HCT116 (cell line): ENCODE measurements around the gene SLC6A17. TPM values are rescaled to one million over a fixed set of nuclear protein-coding genes. Genes with fewer than 3 reads are reported as not detected.

Experiments
- ATAC-seq: fragments of 200-7000 bp; cut with Tn5 transposase; 2 replicates; pipeline ENCODE4 v1.9.1; 2020; ENCODE audit warnings: mild to moderate bottlenecking, moderate library complexity
- BruUV-seq: library from RNA; stranded (reverse); fragments of 400-500 nt; replicated peaks from 2 replicates; lab custom pipeline; 2021; lab: Mats Ljungman, UMichigan
- CTCF ChIA-PET: fragments of 300-600 bp; sonication (Branson Sonifier 250); formaldehyde crosslinking; loops from one replicate; lab custom pipeline; 2021; ENCODE audit warnings: antibody characterized with exemption; lab: Charles Lee
- POLR2A ChIA-PET: fragments of 300-600, 350-600 bp; sonication (Branson Sonifier 250); formaldehyde crosslinking; loops from one replicate; lab custom pipeline; 2021; ENCODE audit warnings: antibody characterized with exemption; lab: Charles Lee
- RAD21 ChIA-PET, 2 experiments: fragments of 300-600 bp; sonication (Branson Sonifier 250); formaldehyde crosslinking; loops; one replicate each; lab custom pipeline; 2023; ENCODE audit warnings: low total read pairs in 2 of 2; ENCODE audit not compliant: uncharacterized antibody in 2 of 2, unreplicated experiment in 2 of 2, low non-redundant PET in 1 of 2; lab: Charles Lee
- DNase-seq: peaks from one replicate; pipeline ENCODE4 v3.0.0-alpha.2; 2010; ENCODE audit warnings: low read depth, low spot score
- H2AFZ ChIP-seq: fragments of 200-600 bp; shearing (Covaris generic), sonication (generic); 2 replicates; pipeline ENCODE4 v1.6.1; 2017; ENCODE audit warnings: low read depth, mixed run types, mixed read lengths, antibody characterized with exemption, low read length; ENCODE audit not compliant: poor library complexity, severe bottlenecking
- H3K27ac ChIP-seq: 2 replicates; pipeline ENCODE4 v1.5.1; 2012; ENCODE audit warnings: low read depth, low read length
- H3K27me3 ChIP-seq: fragments of 200-600 bp; sonication (generic); 2 replicates; pipeline ENCODE4 v1.6.1; 2016; ENCODE audit warnings: mixed run types, low read length, mixed read lengths; ENCODE audit not compliant: insufficient read depth
- H3K36me3 ChIP-seq, 2 experiments: fragments of 200-500 bp in 1 of 2; fragments of 200-600 bp in 1 of 2; sonication (Bioruptor generic) in 1 of 2; sonication (generic) in 1 of 2; 2 replicates each; pipeline versions ENCODE4 v1.5.1 to v1.6.1; 2014 to 2016; ENCODE audit warnings: low read length in 2 of 2, inconsistent platforms in 1 of 2, mixed read lengths in 1 of 2, mixed run types in 1 of 2; ENCODE audit not compliant: insufficient read depth in 2 of 2, control insufficient read depth in 1 of 2
- H3K4me1 ChIP-seq, 2 experiments: fragments of 200-600 bp in 1 of 2; sonication (generic) in 1 of 2; 2 replicates each; pipeline versions ENCODE4 v1.5.1 to v1.6.1; 2012 to 2017; ENCODE audit warnings: low read length in 2 of 2, inconsistent platforms in 1 of 2, mild to moderate bottlenecking in 1 of 2, mixed read lengths in 1 of 2, mixed run types in 1 of 2, moderate library complexity in 1 of 2; ENCODE audit not compliant: insufficient read depth in 2 of 2, control insufficient read depth in 1 of 2
- H3K4me2 ChIP-seq: fragments of 200-600 bp; sonication (generic); 2 replicates; pipeline ENCODE4 v1.6.1; 2017; ENCODE audit warnings: mixed run types, low read length, mixed read lengths
- H3K4me3 ChIP-seq, 2 experiments: fragments of 200-600 bp in 1 of 2; sonication (generic) in 1 of 2; replicated peaks in 1 of 2; 2 replicates each; pipeline ENCODE4 v1.5.1; 2011 to 2016; ENCODE audit warnings: low read length in 2 of 2, control low read depth in 1 of 2, low read depth in 1 of 2, mild to moderate bottlenecking in 1 of 2, mixed read lengths in 1 of 2, mixed run types in 1 of 2
- H3K79me2 ChIP-seq: fragments of 200-600 bp; sonication (generic); 2 replicates; pipeline ENCODE4 v1.6.1; 2017; ENCODE audit warnings: mild to moderate bottlenecking, mixed run types, low read length, moderate library complexity, mixed read lengths; ENCODE audit not compliant: insufficient read depth
- H3K9ac ChIP-seq: fragments of 200-600 bp; sonication (generic); 2 replicates; pipeline ENCODE4 v1.6.1; 2016; ENCODE audit warnings: low read length, mixed read lengths
- H3K9me2 ChIP-seq: fragments of 200-600 bp; sonication (generic), shearing (Covaris generic); 2 replicates; pipeline ENCODE4 v1.6.1; 2017; ENCODE audit warnings: mixed run types, mild to moderate bottlenecking, moderate library complexity; ENCODE audit not compliant: insufficient read depth
- H3K9me3 ChIP-seq, 2 experiments: fragments of 200-500 bp in 1 of 2; fragments of 200-600 bp in 1 of 2; sonication (Bioruptor generic) in 1 of 2; sonication (generic) in 1 of 2; 2 replicates each; pipeline ENCODE4 v1.6.1; 2014 to 2017; ENCODE audit warnings: low read length in 2 of 2, mixed read lengths in 2 of 2, inconsistent platforms in 1 of 2, low read depth in 1 of 2, mild to moderate bottlenecking in 1 of 2, mixed run types in 1 of 2, moderate library complexity in 1 of 2; ENCODE audit not compliant: control insufficient read depth in 1 of 2, insufficient read depth in 1 of 2
- H4K20me1 ChIP-seq: fragments of 200-600 bp; sonication (generic), shearing (Covaris generic); 2 replicates; pipeline ENCODE4 v1.6.1; 2017; ENCODE audit warnings: mixed run types, mild to moderate bottlenecking, moderate library complexity; ENCODE audit not compliant: insufficient read depth
- CBX3 ChIP-seq: IDR thresholded peaks from 2 replicates; pipeline ENCODE4 v1.6.1; 2012; ENCODE audit warnings: low read depth
- CEBPB ChIP-seq: IDR thresholded peaks from 2 replicates; pipeline ENCODE4 v1.6.1; 2012; ENCODE audit warnings: low read depth
- CTCF ChIP-seq, 3 experiments: fragments of 200-600 bp in 1 of 3; sonication (generic) in 1 of 3; IDR thresholded peaks in 2 of 3; conservative IDR thresholded peaks in 1 of 3; 2 replicates each; pipeline ENCODE4 v1.5.1; 2012 to 2017; ENCODE audit warnings: low read depth in 2 of 3, low read length in 2 of 3, antibody characterized with exemption in 1 of 3, borderline replicate concordance in 1 of 3, control low read depth in 1 of 3, mild to moderate bottlenecking in 1 of 3, mixed read lengths in 1 of 3, mixed run types in 1 of 3, moderate library complexity in 1 of 3; ENCODE audit not compliant: insufficient read depth in 1 of 3
- ELF1 ChIP-seq: IDR thresholded peaks from 2 replicates; pipeline ENCODE4 v1.6.1; 2012; ENCODE audit warnings: low read depth, borderline replicate concordance
- FOSL1 ChIP-seq: IDR thresholded peaks from 2 replicates; pipeline ENCODE4 v1.6.1; 2012; ENCODE audit warnings: low read depth
- JUND ChIP-seq: IDR thresholded peaks from 2 replicates; pipeline ENCODE4 v1.6.1; 2012
- RAD21 ChIP-seq: IDR thresholded peaks from 2 replicates; pipeline ENCODE4 v1.6.1; 2012; ENCODE audit warnings: low read depth, mild to moderate bottlenecking
- SIN3A ChIP-seq: IDR thresholded peaks from 2 replicates; pipeline ENCODE4 v1.6.1; 2012; ENCODE audit warnings: low read depth
- SP1 ChIP-seq: IDR thresholded peaks from 2 replicates; pipeline ENCODE4 v1.6.1; 2012; ENCODE audit warnings: low read depth
- SRF ChIP-seq: IDR thresholded peaks from 2 replicates; pipeline ENCODE4 v1.6.1; 2012; ENCODE audit warnings: low read depth
- TCF7L2 ChIP-seq: IDR thresholded peaks from 2 replicates; pipeline ENCODE4 v1.7.0; 2011; ENCODE audit warnings: borderline replicate concordance, inconsistent platforms; ENCODE audit not compliant: insufficient read depth, insufficient read length; ENCODE audit errors: extremely low read depth
- YY1 ChIP-seq: IDR thresholded peaks from 2 replicates; pipeline ENCODE4 v1.6.1; 2011; ENCODE audit warnings: low read length, low read depth, moderate library complexity, mild to moderate bottlenecking; ENCODE audit not compliant: insufficient replicate concordance; ENCODE audit errors: extremely low read depth
- ZFX ChIP-seq: fragments of 450-650 bp; IDR thresholded peaks from 2 replicates; pipeline ENCODE4 v1.6.1; 2017
- ZNF274 ChIP-seq: fragments of 200-500 bp; sonication (Bioruptor generic); IDR thresholded peaks from 2 replicates; pipeline ENCODE4 v1.6.1; 2014; ENCODE audit warnings: mild to moderate bottlenecking, low read depth, low read length, inconsistent platforms
- intact Hi-C: fragments of 100-400 bp; cut with micrococcal nuclease; formaldehyde crosslinking; loops from 2 replicates; pipeline ENCODE4 v1.10.0; 2022
- total RNA-seq: library from RNA; stranded (reverse); gene quantifications from one replicate; pipeline ENCODE4 v1.2.1, GENCODE V29; 2021; ENCODE audit not compliant: unreplicated experiment
- TF ChIP-seq, protein P1 (sequence below): IDR thresholded peaks from 2 replicates; pipeline ENCODE4 v1.6.1; 2011; ENCODE audit warnings: mild to moderate bottlenecking, low read length, moderate library complexity; ENCODE audit not compliant: insufficient replicate concordance; ENCODE audit errors: extremely low read depth

Gene SLC6A17
- total RNA-seq, 1 experiment from 2014 or later = 10.5 TPM

- H3K27ac ChIP-seq = no peak overlapping the region
- H3K27me3 ChIP-seq = no peaks in the 10 kb centered on the region
- TF ChIP-seq YY1 (no peak), SIN3A (no peak), ZFX (no peak), JUND (no peak), CBX3 (no peak), SRF (no peak), RAD21 (no peak), FOSL1 (no peak), CTCF (IDR thresholded peaks at IDR 0.05 in 2 of 3, conservative IDR thresholded peaks at IDR 0.05 in 1 of 3; ENCODE audit: borderline replicate concordance in 1 of 3, insufficient read depth in 1 of 3, low read depth in 2 of 3, low read length in 2 of 3) (no peak), ELF1 (no peak), ZNF274 (no peak), TCF7L2 (no peak), CEBPB (no peak), SP1 (no peak)
- TF ChIP-seq, protein P1, sequence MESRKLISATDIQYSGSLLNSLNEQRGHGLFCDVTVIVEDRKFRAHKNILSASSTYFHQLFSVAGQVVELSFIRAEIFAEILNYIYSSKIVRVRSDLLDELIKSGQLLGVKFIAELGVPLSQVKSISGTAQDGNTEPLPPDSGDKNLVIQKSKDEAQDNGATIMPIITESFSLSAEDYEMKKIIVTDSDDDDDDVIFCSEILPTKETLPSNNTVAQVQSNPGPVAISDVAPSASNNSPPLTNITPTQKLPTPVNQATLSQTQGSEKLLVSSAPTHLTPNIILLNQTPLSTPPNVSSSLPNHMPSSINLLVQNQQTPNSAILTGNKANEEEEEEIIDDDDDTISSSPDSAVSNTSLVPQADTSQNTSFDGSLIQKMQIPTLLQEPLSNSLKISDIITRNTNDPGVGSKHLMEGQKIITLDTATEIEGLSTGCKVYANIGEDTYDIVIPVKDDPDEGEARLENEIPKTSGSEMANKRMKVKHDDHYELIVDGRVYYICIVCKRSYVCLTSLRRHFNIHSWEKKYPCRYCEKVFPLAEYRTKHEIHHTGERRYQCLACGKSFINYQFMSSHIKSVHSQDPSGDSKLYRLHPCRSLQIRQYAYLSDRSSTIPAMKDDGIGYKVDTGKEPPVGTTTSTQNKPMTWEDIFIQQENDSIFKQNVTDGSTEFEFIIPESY = no peak
- H3K9ac ChIP-seq = no peak overlapping the region
- no peaks in the 10 kb centered on the region for H3K36me3 ChIP-seq
- no TSS peak for BruUV-seq
- intact Hi-C loops = no loop called here
- no peaks in the 10 kb centered on the region for H4K20me1 ChIP-seq
- ChIA-PET RAD21 (no interaction called here), CTCF (no interaction called here), POLR2A (no interaction called here)
- no peaks in the 10 kb centered on the region for H3K9me2 ChIP-seq
- ATAC-seq = no peak
- H2AFZ ChIP-seq = no peak overlapping the region
- DNase-seq = no peak
- H3K4me3 ChIP-seq = no peak overlapping the region
- H3K9me3 ChIP-seq = no peaks in the 10 kb centered on the region
- H3K4me1 ChIP-seq = no peaks in the 10 kb centered on the region
- no peak overlapping the region for H3K4me2 ChIP-seq
- H3K79me2 ChIP-seq = no peaks in the 10 kb centered on the region
These were observed 98.5 kb downstream of the SLC6A17 start for GRCh38 chr1:110248746-110249145.
